K562 (cell line): ENCODE measurements around the gene DAPP1. TPM values are rescaled to one million over a fixed set of nuclear protein-coding genes. Genes with fewer than 3 reads are reported as not detected.

Experiments
- ATAC-seq: fragments of 200-7000 bp; cut with Tn5 transposase; 3 replicates; pipeline ENCODE4 v1.9.1; 2020; ENCODE audit warnings: moderate library complexity
- BruUV-seq: library from RNA; stranded (reverse); fragments of 400-500 nt; replicated peaks from 2 replicates; lab custom pipeline; 2021; lab: Mats Ljungman, UMichigan
- CTCF ChIA-PET: fragments of 300-600 bp; formaldehyde crosslinking; extraction: SDS; loops from one replicate; lab custom pipeline; 2021; ENCODE audit warnings: low intra/inter-chr PET ratio; lab: Yijun Ruan, JAX
- POLR2A ChIA-PET: fragments of 300-600, 350-650 bp; sonication (Branson Sonifier 250); formaldehyde crosslinking; extraction: SDS; loops from one replicate; lab custom pipeline; 2021; ENCODE audit warnings: antibody characterized with exemption, inconsistent platforms; lab: Yijun Ruan, JAX
- DNase-seq, 4 experiments: peaks; one replicate each; pipeline versions ENCODE4 v3.0.0 to v3.0.0-alpha.2; 2011 to 2018; ENCODE audit warnings: low spot score in 3 of 4, mixed read lengths in 3 of 4; ENCODE audit errors: extremely low read depth in 1 of 4
- FAIRE-seq: peaks from 2 replicates; lab custom pipeline; 2011; peaks lifted over from hg19 to GRCh38; lab: Jason Lieb, UNC
- H2AFZ ChIP-seq: 2 replicates; pipeline ENCODE4 v1.6.0; 2011; ENCODE audit warnings: low read depth, low read length, control low read depth, inconsistent platforms
- H3K27ac ChIP-seq: fragments of 200-600 bp; 3 replicates; pipeline ENCODE4 v1.8.0; 2011; ENCODE audit warnings: low read depth, mild to moderate bottlenecking, control low read depth, inconsistent platforms, low read length, moderate library complexity, mixed read lengths; ENCODE audit errors: extremely low read depth
- H3K27me3 ChIP-seq, 2 experiments: fragments of 300-600 bp in 1 of 2; 2 replicates in 1 of 2; 3 replicates in 1 of 2; pipeline versions ENCODE4 v1.6.0 to v1.8.0; 2011; ENCODE audit warnings: inconsistent platforms in 2 of 2, low read length in 2 of 2, mild to moderate bottlenecking in 1 of 2, mixed read lengths in 1 of 2, moderate library complexity in 1 of 2; ENCODE audit not compliant: control insufficient read depth in 2 of 2, insufficient read depth in 2 of 2
- H3K36me3 ChIP-seq: fragments of 300-600 bp; 3 replicates; pipeline ENCODE4 v1.8.0; 2011; ENCODE audit warnings: mild to moderate bottlenecking, low read length, inconsistent platforms; ENCODE audit not compliant: control insufficient read depth, insufficient read depth
- H3K4me1 ChIP-seq, 2 experiments: fragments of 200-600 bp in 1 of 2; replicated peaks in 1 of 2; 2 replicates in 1 of 2; 3 replicates in 1 of 2; pipeline versions ENCODE4 v1.5.1 to v1.8.0; 2011; ENCODE audit warnings: inconsistent platforms in 2 of 2, low read length in 2 of 2, mild to moderate bottlenecking in 1 of 2, mixed read lengths in 1 of 2, moderate library complexity in 1 of 2; ENCODE audit not compliant: control insufficient read depth in 2 of 2, insufficient read depth in 2 of 2
- H3K4me2 ChIP-seq: 2 replicates; pipeline ENCODE4 v1.6.1; 2011; ENCODE audit warnings: low read length, control low read depth, inconsistent platforms, mixed read lengths; ENCODE audit not compliant: insufficient read depth
- H3K4me3 ChIP-seq: fragments of 200-600 bp; sonication (generic), shearing (Covaris generic); 2 replicates; pipeline ENCODE4 v1.5.1; 2016; ENCODE audit warnings: control low read depth, inconsistent platforms
- H3K79me2 ChIP-seq: fragments of 200-600 bp; 3 replicates; pipeline ENCODE4 v1.8.0; 2011; ENCODE audit warnings: low read length, inconsistent platforms; ENCODE audit not compliant: control insufficient read depth, insufficient read depth
- H3K9ac ChIP-seq, 2 experiments: 2 replicates each; pipeline versions ENCODE4 v1.6.0 to v1.6.1; 2011; ENCODE audit warnings: low read depth in 2 of 2, low read length in 2 of 2, control low read depth in 1 of 2, inconsistent platforms in 1 of 2, mild to moderate bottlenecking in 1 of 2, mixed read lengths in 1 of 2; ENCODE audit not compliant: insufficient read depth in 1 of 2
- H3K9me1 ChIP-seq: one replicate; pipeline ENCODE4 v1.6.0; 2011; ENCODE audit warnings: inconsistent platforms, mild to moderate bottlenecking, low read length, moderate library complexity; ENCODE audit not compliant: control insufficient read depth, insufficient read depth
- H3K9me3 ChIP-seq: replicated peaks from 2 replicates; pipeline ENCODE4 v1.5.1; 2011; ENCODE audit warnings: low read depth, low read length, inconsistent platforms; ENCODE audit not compliant: control insufficient read depth, insufficient read depth
- H4K20me1 ChIP-seq: replicated peaks from 2 replicates; pipeline ENCODE4 v1.6.1; 2011; ENCODE audit warnings: low read length, inconsistent platforms, mixed read lengths; ENCODE audit not compliant: control insufficient read depth, insufficient read depth
- GATAD2B ChIP-seq: fragments of 450-650 bp; IDR thresholded peaks from 2 replicates; pipeline ENCODE4 v1.6.1; 2017; ENCODE audit warnings: mild to moderate bottlenecking, borderline replicate concordance
- KLF16 ChIP-seq: IDR thresholded peaks from 2 replicates; pipeline ENCODE4 v1.6.1; 2016; ENCODE audit warnings: antibody characterized with exemption
- TOE1 ChIP-seq, 2 experiments: fragments of 450-650 bp in 1 of 2; sonication (generic) in 1 of 2; formaldehyde crosslinking in 1 of 2; IDR thresholded peaks; 2 replicates each; pipeline versions ENCODE4 v1.7.1 to v1.8.0; 2016 to 2022; ENCODE audit warnings: borderline replicate concordance in 2 of 2, mild to moderate bottlenecking in 2 of 2, antibody characterized with exemption in 1 of 2, inconsistent platforms in 1 of 2, low read depth in 1 of 2, missing genetic modification reagents in 1 of 2, moderate library complexity in 1 of 2
- ZNF239 ChIP-seq: fragments of 250-450 bp; sonication (Bioruptor Pico); IDR thresholded peaks from 2 replicates; pipeline ENCODE4 v1.4.0; 2020; ENCODE audit warnings: mild to moderate bottlenecking
- ZNF507 ChIP-seq: conservative IDR thresholded peaks from 2 replicates; pipeline ENCODE4 v1.6.1; 2017; ENCODE audit warnings: missing genetic modification characterization, missing compliant biosample characterization
- WGBS: fragments of 100-300 bp; shearing (Covaris generic); methylation state at CpG from one replicate; pipeline ENCODE4 v1.1.6; 2016; ENCODE audit warnings: low coverage, mixed read lengths; ENCODE audit not compliant: insufficient coverage; ENCODE audit errors: missing lambda C conversion rate; 5-methylcytosine and 5-hydroxymethylcytosine counted together
- in situ Hi-C: fragments of 300-500 bp; cut with MboI; formaldehyde crosslinking; loops from 4 replicates; pipeline ENCODE4 v1.15.0; 2018; ENCODE audit warnings: inconsistent platforms, mixed read lengths
- intact Hi-C: fragments of 100-400 bp; cut with micrococcal nuclease; formaldehyde crosslinking; loops from 2 replicates; pipeline ENCODE4 v1.14.2; 2022
- polyA plus RNA-seq, 8 experiments: library from polyadenylated mRNA; depleted of rRNA in 4 of 8; stranded (reverse) in 5 of 8; unstranded in 3 of 8; fragments of >200 nt; fragmentation: Nextera tagmentation in 2 of 8; fragmentation: Illumina TruSeq in 1 of 8; extraction: Ambion mirVana in 2 of 8; extraction: Trizol in 1 of 8; gene quantifications; 2 replicates each; pipeline versions ENCODE4 v1.2.1 to v1.2.3, GENCODE V29; 2011 to 2014; ENCODE audit warnings: inconsistent platforms in 1 of 8, missing spikeins in 1 of 8
- total RNA-seq, 7 experiments: library from RNA; depleted of rRNA in 6 of 7; stranded (reverse); fragments of >200 nt in 6 of 7; fragmentation: Illumina TruSeq in 2 of 7; extraction: Trizol in 2 of 7; gene quantifications; 2 replicates each; pipeline versions ENCODE4 v1.2.1 to v1.2.3, GENCODE V29; 2011 to 2021; ENCODE audit warnings: low replicate concordance in 1 of 7
- TF ChIP-seq, protein P1 (sequence below): fragments of 450-650 bp; IDR thresholded peaks from 2 replicates; pipeline ENCODE4 v1.6.1; 2016; ENCODE audit warnings: missing biosample characterization, missing genetic modification characterization
- TF ChIP-seq, protein P2 (sequence below): sonication (generic); IDR thresholded peaks from 2 replicates; pipeline ENCODE4 v1.6.1; 2016
- TF ChIP-seq, protein P3 (sequence below): fragments of 450-650 bp; conservative IDR thresholded peaks from 2 replicates; pipeline ENCODE4 v1.6.1; 2016; ENCODE audit warnings: missing genetic modification characterization, low read depth, mild to moderate bottlenecking, control low read depth, missing compliant biosample characterization

Gene DAPP1
- total and polyA plus RNA-seq, 9 of the 15 experiments (the other 6 are each of a cell fraction or from before 2014, with no cell fraction given): 1.9 to 7.2 (median 3.6) TPM

DNA sequence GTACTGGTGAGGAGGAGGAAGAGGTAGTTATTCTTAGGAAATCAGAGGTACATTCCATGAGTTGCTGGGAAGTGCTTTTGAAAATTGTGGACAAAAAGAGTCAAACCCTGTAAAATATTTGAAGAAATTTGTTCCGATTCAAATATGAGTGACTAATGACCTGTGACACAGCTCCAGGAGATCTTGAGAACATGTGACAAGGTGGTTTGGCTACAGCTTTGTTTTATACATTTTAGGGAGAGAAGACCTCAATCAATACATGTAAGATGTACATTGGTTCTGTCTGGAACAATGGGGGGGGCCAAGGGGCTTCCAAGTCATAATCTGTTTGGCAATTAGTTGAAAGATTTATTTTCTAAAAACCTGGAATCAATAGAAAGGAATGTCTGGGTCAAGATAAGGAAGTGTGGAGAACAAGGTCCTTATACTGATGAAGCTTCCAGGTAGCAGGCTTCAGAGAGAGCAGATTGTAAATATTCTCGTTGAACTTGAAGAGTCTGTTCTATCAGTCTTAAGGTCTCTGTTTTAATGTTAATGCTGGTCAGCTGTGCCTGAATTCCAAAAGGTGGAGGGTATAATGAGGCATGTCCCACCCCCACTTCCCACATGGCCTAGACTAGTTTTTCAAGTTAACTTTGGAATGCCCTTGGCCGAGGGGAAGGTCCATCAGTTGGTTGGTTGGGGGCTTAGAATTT lies 15.5 kb upstream of the DAPP1 start:
- TF ChIP-seq, protein P1, sequence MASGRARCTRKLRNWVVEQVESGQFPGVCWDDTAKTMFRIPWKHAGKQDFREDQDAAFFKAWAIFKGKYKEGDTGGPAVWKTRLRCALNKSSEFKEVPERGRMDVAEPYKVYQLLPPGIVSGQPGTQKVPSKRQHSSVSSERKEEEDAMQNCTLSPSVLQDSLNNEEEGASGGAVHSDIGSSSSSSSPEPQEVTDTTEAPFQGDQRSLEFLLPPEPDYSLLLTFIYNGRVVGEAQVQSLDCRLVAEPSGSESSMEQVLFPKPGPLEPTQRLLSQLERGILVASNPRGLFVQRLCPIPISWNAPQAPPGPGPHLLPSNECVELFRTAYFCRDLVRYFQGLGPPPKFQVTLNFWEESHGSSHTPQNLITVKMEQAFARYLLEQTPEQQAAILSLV (tag): no peak
- TF ChIP-seq ZNF507 (tag) (no peak), TOE1 (IDR thresholded peaks at IDR 0.05; ENCODE audit: borderline replicate concordance) (no peak), TOE1 (CRISPR knock-in tag; IDR thresholded peaks at IDR 0.05; ENCODE audit: borderline replicate concordance, low read depth) (no peak), ZNF239 (CRISPR knock-in tag) (no peak), GATAD2B (no peak), KLF16 (no peak)
- TF ChIP-seq, protein P2, sequence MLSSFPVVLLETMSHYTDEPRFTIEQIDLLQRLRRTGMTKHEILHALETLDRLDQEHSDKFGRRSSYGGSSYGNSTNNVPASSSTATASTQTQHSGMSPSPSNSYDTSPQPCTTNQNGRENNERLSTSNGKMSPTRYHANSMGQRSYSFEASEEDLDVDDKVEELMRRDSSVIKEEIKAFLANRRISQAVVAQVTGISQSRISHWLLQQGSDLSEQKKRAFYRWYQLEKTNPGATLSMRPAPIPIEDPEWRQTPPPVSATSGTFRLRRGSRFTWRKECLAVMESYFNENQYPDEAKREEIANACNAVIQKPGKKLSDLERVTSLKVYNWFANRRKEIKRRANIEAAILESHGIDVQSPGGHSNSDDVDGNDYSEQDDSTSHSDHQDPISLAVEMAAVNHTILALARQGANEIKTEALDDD: no peak
- TF ChIP-seq, protein P3, sequence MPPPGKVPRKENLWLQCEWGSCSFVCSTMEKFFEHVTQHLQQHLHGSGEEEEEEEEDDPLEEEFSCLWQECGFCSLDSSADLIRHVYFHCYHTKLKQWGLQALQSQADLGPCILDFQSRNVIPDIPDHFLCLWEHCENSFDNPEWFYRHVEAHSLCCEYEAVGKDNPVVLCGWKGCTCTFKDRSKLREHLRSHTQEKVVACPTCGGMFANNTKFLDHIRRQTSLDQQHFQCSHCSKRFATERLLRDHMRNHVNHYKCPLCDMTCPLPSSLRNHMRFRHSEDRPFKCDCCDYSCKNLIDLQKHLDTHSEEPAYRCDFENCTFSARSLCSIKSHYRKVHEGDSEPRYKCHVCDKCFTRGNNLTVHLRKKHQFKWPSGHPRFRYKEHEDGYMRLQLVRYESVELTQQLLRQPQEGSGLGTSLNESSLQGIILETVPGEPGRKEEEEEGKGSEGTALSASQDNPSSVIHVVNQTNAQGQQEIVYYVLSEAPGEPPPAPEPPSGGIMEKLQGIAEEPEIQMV: no peak
- H3K4me2 ChIP-seq: no peak overlapping the region
- H3K79me2 ChIP-seq: no peaks in the 10 kb centered on the region
- POLR2A ChIA-PET: no interaction called here
- BruUV-seq: no TSS peak
- H3K9me3 ChIP-seq: no peaks in the 10 kb centered on the region
- H2AFZ ChIP-seq: no peak overlapping the region
- H3K4me3 ChIP-seq: no peak overlapping the region
- H3K36me3 ChIP-seq: no peaks in the 10 kb centered on the region
- no peaks in the 10 kb centered on the region for H3K4me1 ChIP-seq
- H3K9ac ChIP-seq: no peak overlapping the region
- in situ Hi-C loops: no loop called here
- FAIRE-seq (no peak), ATAC-seq (no peak), DNase-seq (no peak)
- CTCF ChIA-PET: no interaction called here
- H3K9me1 ChIP-seq: no peaks in the 10 kb centered on the region
- no peak overlapping the region for H3K27ac ChIP-seq
- H4K20me1 ChIP-seq: no peaks in the 10 kb centered on the region
- WGBS: 2% methylated on average over 3 of the region's 3 CpGs
- intact Hi-C loops: no loop called here
- H3K27me3 ChIP-seq: peaks cover 4 to 23% of the 10 kb centered on the region in 2 experiments; a peak in 4 of 5 replicates
